Activated CD8-positive, alpha-beta T cell treated with anti-CD3 and anti-CD28 coated beads for 36 hours (primary cell): ENCODE results near the gene NCBP3. TPM values are rescaled to one million over a fixed set of nuclear protein-coding genes. Genes with fewer than 3 reads are reported as not detected.

Experiments
- ATAC-seq: fragments of 200-7000 bp; cut with Tn5 transposase; one replicate; pipeline ENCODE4 v1.10.0; 2021; ENCODE audit warnings: mild to moderate bottlenecking, moderate library complexity
- CTCF ChIA-PET: fragments of 350-600 bp; sonication (Branson Sonifier 250); formaldehyde crosslinking; loops from one replicate; lab custom pipeline; 2021; ENCODE audit warnings: antibody characterized with exemption; lab: Charles Lee
- POLR2A ChIA-PET: fragments of 350-600 bp; sonication (Branson Sonifier 250); formaldehyde crosslinking; loops from one replicate; lab custom pipeline; 2021; ENCODE audit warnings: antibody characterized with exemption; lab: Charles Lee
- DNase-seq: peaks from one replicate; pipeline ENCODE4 v3.0.0-alpha.2; 2020
- H3K27ac Mint-ChIP-seq: one replicate; pipeline ENCODE4 v1.8.0; 2021; ENCODE audit warnings: mild to moderate bottlenecking, mixed read lengths
- H3K27me3 Mint-ChIP-seq: one replicate; pipeline ENCODE4 v1.8.0; 2021; ENCODE audit warnings: mixed read lengths
- H3K36me3 Mint-ChIP-seq: one replicate; pipeline ENCODE4 v1.8.0; 2021; ENCODE audit warnings: low read depth, mixed read lengths
- H3K4me1 Mint-ChIP-seq: one replicate; pipeline ENCODE4 v1.8.0; 2021; ENCODE audit warnings: low read depth, mixed read lengths
- H3K4me3 Mint-ChIP-seq: one replicate; pipeline ENCODE4 v1.8.0; 2021; ENCODE audit warnings: mild to moderate bottlenecking, moderate library complexity, mixed read lengths
- H3K9me3 Mint-ChIP-seq: one replicate; pipeline ENCODE4 v1.8.0; 2021; ENCODE audit warnings: mixed read lengths
- intact Hi-C: fragments of 100-400 bp; cut with micrococcal nuclease; formaldehyde crosslinking; loops from one replicate; pipeline ENCODE4 v1.10.0; 2022
- total RNA-seq, 2 experiments: library from RNA; stranded (reverse); gene quantifications; one replicate each; pipeline ENCODE4 v1.2.3, GENCODE V29; 2021
- TF ChIP-seq, protein P1 (sequence below): fragments of 200-600 bp; IDR thresholded peaks from one replicate; pipeline ENCODE4 v1.8.0; 2022; ENCODE audit warnings: antibody characterized with exemption, mild to moderate bottlenecking

Gene NCBP3
- total RNA-seq, 2 experiments from 2014 or later, result 34.7 to 41.1 TPM

DNA sequence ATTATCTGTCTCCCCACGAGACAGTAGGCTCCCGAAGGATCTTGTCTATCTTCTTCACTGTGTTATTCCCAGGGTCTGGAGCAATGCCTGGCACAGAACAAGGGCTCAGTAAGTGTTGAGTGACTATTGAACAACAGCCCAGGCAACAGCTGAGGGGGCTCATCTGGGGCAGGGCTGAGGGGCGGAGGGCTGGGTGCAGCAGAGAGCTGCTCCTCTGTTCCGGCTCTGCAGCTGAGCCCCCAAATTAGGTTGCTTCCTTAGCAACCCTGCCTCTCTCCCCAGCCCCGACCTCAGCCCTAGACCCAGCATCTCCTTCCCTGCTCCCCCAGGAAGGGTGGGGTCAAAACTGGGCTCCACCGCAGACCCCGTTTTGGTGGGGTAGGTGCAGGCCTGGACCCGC lies 77.3 kb downstream of the NCBP3 start:
- H3K27me3 Mint-ChIP-seq, result peaks cover 9% of the 10 kb centered on the region
- intact Hi-C loops, result loop anchor here (10.0 kb wide), 1 partner anchor 54 kb away; no protein-coding TSS in a partner anchor
- ATAC-seq (no peak), DNase-seq (no peak)
- CTCF ChIA-PET, result interaction anchor here (1.2 to 4.6 kb wide), 3 partner anchors 31 to 148 kb away, joined by 3 to 22 read pairs (median 6); partner anchors contain the start of gene P2RX1
- H3K4me3 Mint-ChIP-seq, result no peak overlapping the region
- peak overlapping the region; percentile 10 for H3K27ac Mint-ChIP-seq
- H3K9me3 Mint-ChIP-seq, result peaks cover 5% of the 10 kb centered on the region
- POLR2A ChIA-PET, result interaction anchor here (1.0 to 1.8 kb wide), 2 partner anchors 19 to 77 kb away, joined by 3 to 6 read pairs; no protein-coding TSS in a partner anchor
- H3K4me1 Mint-ChIP-seq, result peaks cover 75% of the 10 kb centered on the region
- H3K36me3 Mint-ChIP-seq, result peaks cover 10% of the 10 kb centered on the region
- TF ChIP-seq, protein P1, sequence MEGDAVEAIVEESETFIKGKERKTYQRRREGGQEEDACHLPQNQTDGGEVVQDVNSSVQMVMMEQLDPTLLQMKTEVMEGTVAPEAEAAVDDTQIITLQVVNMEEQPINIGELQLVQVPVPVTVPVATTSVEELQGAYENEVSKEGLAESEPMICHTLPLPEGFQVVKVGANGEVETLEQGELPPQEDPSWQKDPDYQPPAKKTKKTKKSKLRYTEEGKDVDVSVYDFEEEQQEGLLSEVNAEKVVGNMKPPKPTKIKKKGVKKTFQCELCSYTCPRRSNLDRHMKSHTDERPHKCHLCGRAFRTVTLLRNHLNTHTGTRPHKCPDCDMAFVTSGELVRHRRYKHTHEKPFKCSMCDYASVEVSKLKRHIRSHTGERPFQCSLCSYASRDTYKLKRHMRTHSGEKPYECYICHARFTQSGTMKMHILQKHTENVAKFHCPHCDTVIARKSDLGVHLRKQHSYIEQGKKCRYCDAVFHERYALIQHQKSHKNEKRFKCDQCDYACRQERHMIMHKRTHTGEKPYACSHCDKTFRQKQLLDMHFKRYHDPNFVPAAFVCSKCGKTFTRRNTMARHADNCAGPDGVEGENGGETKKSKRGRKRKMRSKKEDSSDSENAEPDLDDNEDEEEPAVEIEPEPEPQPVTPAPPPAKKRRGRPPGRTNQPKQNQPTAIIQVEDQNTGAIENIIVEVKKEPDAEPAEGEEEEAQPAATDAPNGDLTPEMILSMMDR, result no peak

DNA sequence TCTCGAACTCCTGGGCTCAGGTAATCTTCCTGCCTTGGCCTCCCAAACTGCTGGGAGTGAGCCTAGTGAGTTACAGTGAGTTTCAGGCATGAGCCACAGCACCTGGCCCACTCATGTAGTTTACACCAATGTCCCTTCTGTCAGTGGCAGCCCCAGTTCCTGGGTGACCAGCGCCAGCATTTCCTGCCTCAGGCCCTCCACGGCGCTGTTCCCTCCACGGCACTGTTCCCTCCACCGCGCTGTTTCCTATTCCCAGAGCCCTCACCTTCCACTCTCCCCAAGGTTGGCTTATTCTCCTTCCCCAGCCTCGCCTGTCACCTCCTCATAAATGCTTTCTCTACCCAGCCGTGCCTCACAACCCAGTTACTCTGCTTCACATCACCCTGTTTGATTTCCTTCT lies 77.7 kb downstream of the NCBP3 start:
- peaks cover 9% of the 10 kb centered on the region for H3K27me3 Mint-ChIP-seq
- peaks cover 10% of the 10 kb centered on the region for H3K36me3 Mint-ChIP-seq
- intact Hi-C loops, result loop anchor here (10.0 kb wide), 1 partner anchor 54 kb away; no protein-coding TSS in a partner anchor
- H3K4me3 Mint-ChIP-seq, result no peak overlapping the region
- ChIA-PET CTCF (interaction anchor here (4.6 kb wide), 1 partner anchor 30 kb away, joined by 22 read pairs; no protein-coding TSS in a partner anchor), POLR2A (no interaction called here)
- DNase-seq (no peak), ATAC-seq (no peak)
- H3K27ac Mint-ChIP-seq, result peak overlapping the region; percentile 8
- TF ChIP-seq, protein P1, result no peak
- H3K4me1 Mint-ChIP-seq, result peaks cover 79% of the 10 kb centered on the region
- H3K9me3 Mint-ChIP-seq, result peaks cover 5% of the 10 kb centered on the region

DNA sequence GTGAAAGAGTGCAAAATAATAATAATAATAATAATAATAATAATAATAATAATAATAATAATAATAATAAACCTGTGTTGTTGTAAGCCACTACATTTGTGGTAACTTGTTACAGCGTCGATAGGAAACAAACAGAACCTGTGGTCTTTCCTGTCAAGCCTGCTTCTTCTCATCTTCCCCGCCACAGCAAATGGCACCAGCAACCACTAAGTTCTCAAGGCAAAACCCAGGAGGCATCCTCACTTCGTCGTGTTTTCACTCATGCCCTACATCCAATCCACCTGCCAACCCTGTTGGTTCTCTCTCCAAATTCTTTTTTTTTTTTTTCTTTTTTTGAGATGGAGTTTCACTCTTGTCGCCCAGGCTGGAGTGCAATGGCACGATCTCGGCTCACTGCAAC lies 79.3 kb downstream of the NCBP3 start:
- ChIA-PET POLR2A (interaction anchor here (0.7 to 0.9 kb wide), 2 partner anchors 15 to 29 kb away, joined by 3 to 5 read pairs; no protein-coding TSS in a partner anchor), CTCF (interaction anchor here (1.3 to 4.6 kb wide), 4 partner anchors 9 to 60 kb away, joined by 3 to 22 read pairs (median 10); no protein-coding TSS in a partner anchor)
- peak overlapping the region; percentile 47 for H3K27ac Mint-ChIP-seq
- no peak overlapping the region for H3K4me3 Mint-ChIP-seq
- ATAC-seq (no peak), DNase-seq (peak; percentile 58)
- peaks cover 80% of the 10 kb centered on the region for H3K4me1 Mint-ChIP-seq
- intact Hi-C loops, result loop anchor here (10.0 kb wide), 1 partner anchor 52 kb away; no protein-coding TSS in a partner anchor
- peaks cover 10% of the 10 kb centered on the region for H3K36me3 Mint-ChIP-seq
- TF ChIP-seq, protein P1, result no peak
- H3K27me3 Mint-ChIP-seq, result peaks cover 8% of the 10 kb centered on the region
- H3K9me3 Mint-ChIP-seq, result peaks cover 5% of the 10 kb centered on the region

DNA sequence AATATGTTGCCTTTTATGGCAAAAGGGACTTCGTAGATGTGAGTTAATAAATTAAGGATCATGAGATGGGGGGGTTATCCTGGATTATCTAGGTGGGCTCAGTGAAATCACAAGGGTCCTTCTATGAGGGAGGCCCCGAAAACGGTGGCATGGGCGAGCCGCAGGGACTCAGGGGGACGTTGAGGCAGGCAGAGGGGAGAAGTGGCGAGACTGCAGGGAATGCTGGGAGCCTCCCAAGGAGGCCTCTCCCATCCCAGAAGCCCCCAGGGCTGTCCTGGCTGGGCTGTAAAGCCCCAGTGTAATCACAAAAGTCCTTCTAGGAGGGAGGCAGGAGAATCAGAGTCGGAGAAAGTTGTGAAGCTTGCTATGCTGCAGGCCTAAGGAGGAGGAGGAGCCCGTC lies 80.1 kb downstream of the NCBP3 start:
- TF ChIP-seq, protein P1, result no peak
- peaks cover 7% of the 10 kb centered on the region for H3K27me3 Mint-ChIP-seq
- ATAC-seq, result no peak
- no peak overlapping the region for H3K4me3 Mint-ChIP-seq
- ChIA-PET POLR2A (interaction anchor here (0.7 to 1.8 kb wide), 4 partner anchors 14 to 55 kb away, joined by 3 to 6 read pairs (median 4); no protein-coding TSS in a partner anchor), CTCF (interaction anchor here (1.0 to 4.6 kb wide), 4 partner anchors 8 to 61 kb away, joined by 3 to 22 read pairs (median 10); no protein-coding TSS in a partner anchor)
- peaks cover 76% of the 10 kb centered on the region for H3K4me1 Mint-ChIP-seq
- H3K9me3 Mint-ChIP-seq, result peaks cover 7% of the 10 kb centered on the region
- DNase-seq, result no peak
- H3K27ac Mint-ChIP-seq, result peak overlapping the region; percentile 97
- H3K36me3 Mint-ChIP-seq, result peaks cover 15% of the 10 kb centered on the region
- intact Hi-C loops, result loop anchor here (10.0 kb wide), 1 partner anchor 51 kb away; no protein-coding TSS in a partner anchor

GRCh38 chr17:3763777-3764170 lies 82.3 kb downstream of the NCBP3 start:
- ChIA-PET CTCF (interaction anchor here (1.1 to 2.1 kb wide), 2 partner anchors 24 to 26 kb away, joined by 3 to 9 read pairs; no protein-coding TSS in a partner anchor), POLR2A (interaction anchor here (1.1 to 2.7 kb wide), 5 partner anchors 8 to 52 kb away, joined by 3 to 21 read pairs (median 6); no protein-coding TSS in a partner anchor)
- Mint-ChIP-seq H3K36me3 (peaks cover 29% of the 10 kb centered on the region), H3K9me3 (peaks cover 19% of the 10 kb centered on the region), H3K4me3 (peak overlapping the region; percentile 43), H3K27me3 (peaks cover 10% of the 10 kb centered on the region), H3K27ac (peak overlapping the region; percentile 97), H3K4me1 (peaks cover 60% of the 10 kb centered on the region)
- DNase-seq, result no peak
- no peak for ATAC-seq
- intact Hi-C loops, result loop anchor here (5.0 to 10.0 kb wide), 2 partner anchors 34 to 49 kb away; no protein-coding TSS in a partner anchor
- TF ChIP-seq, protein P1, result no peak
